GM19324 (cell line): ENCODE measurements around the gene BCAS3.
"Not testable (repeated sequence)": the region's sequence is repeated elsewhere in the genome, so short reads cannot be mapped to it uniquely, and the experiment has no call there.

Experiments used
- ATAC-seq: cut with Tn5 transposase; IDR thresholded peaks from one replicate; pipeline ENCODE4 v1.9.1; 2021; ENCODE audit warnings: mild to moderate bottlenecking, moderate library complexity; ENCODE audit not compliant: unreplicated experiment, low FRiP score

Gene BCAS3

GRCh38 chr17:60671482-60671881 lies 6.2 kb upstream of the BCAS3 start:
- no peak for ATAC-seq

DNA sequence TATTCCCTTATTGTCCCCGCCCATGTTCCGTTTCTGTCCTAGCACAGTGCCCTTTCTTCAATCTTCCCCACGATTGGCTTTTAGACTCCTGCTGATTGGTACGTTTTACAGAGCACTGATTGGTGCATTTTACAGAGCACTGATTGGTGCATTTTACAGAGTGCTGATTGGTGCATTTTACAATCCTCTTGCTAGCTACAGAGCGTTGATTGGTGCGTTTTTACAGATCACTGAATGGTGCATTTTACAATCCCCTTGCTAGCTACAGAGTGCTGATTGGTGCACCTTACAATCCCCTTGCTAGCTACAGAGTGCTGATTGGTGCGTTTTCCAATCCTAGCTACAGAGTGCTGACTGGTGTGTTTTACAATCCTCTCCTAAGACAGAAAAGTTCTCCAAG lies 3.0 kb upstream of the BCAS3 start:
- not testable (repeated sequence) for ATAC-seq

DNA sequence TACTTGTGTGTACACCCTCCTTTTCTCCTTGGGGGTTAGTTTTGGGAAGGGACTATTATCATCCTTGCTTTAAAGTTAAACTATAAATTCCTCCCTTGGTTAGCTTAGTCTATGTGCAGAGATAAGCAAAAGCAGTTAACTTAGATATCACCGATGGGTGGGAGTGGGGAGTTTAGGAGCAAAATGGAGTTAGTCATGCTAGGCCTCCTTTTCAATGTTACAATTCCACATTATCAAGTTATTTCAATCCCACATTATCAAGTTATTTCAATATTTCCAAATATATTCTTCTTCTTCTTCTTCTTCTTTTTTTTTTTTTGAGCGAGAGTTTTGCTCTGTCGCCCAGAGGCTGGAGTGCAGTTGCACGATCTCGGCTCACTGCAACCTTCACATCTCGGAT lies 1.7 kb upstream of the BCAS3 start:
- ATAC-seq: no peak

DNA sequence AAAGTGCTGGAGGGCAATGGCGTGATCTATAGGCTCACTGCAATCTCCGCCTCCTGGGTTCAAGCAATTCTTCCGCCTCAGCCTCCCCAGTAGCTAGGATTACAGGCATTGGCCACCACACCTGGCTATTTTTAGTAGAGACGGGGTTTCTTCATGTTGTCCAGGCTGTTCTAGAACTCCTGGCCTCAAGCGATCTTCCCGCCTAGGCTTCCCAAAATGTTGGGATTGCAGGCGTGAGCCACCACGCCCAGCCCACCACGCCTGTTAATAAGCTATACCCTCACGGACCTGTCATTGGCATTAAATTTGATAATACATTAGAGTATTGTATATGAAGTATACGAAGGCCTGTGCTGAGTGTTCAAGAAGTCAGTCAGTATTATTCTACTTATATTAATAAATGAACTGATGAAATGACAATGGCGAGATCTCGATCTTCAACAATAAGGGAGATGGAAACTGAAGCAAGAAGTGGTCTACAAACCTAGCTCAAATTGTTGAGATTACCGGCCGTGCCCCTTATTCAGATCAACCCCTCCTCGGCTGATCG lies 818 bp upstream of the BCAS3 start:
- no peak for ATAC-seq

GRCh38 chr17:60678118-60678444 lies 430 bp downstream of the BCAS3 start:
- no peak for ATAC-seq

DNA sequence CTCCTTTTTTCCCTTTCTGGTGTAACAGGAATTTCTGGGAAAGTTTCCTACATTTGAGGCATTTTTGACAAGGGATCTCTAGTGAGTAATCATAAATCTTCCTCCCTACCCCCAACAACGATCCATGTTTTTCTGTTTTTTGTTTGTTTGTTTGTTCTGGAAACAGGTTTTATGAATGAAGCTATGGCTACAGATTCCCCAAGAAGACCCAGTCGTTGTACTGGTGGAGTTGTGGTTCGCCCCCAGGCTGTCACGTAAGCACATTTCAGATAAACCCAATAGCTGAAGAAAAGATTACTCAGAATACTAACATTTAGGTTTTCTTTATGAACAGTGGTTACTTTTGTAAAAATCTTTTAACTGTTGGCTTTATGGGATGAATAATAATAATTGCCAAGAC lies 1.6 kb downstream of the BCAS3 start:
- ATAC-seq: no peak

DNA sequence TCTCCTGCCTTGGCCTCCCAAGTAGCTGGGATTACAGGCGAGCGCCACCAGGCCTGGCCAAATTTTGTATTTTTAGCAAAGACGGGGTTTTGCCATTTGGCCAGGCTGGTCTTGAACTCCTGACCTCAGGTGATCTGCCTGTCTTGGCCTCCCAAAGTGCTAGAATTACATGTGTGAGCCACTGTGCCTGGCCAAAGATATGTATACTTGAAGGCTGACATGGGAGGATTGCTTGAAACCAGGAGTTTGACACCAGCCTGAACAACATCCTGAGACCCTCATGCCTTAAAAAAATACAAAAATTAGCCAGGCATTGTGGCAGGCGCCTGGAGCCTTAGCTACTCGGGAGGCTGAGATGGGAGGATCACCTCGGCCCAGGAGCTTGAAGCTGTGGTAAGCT lies 3.1 kb downstream of the BCAS3 start:
- no peak for ATAC-seq

- ATAC-seq: no peak
Observed at GRCh38 chr17:60685437-60685836, 7.8 kb downstream of the BCAS3 start.

- ATAC-seq: no peak
Observed at GRCh38 chr17:60695960-60696359, 18.3 kb downstream of the BCAS3 start.

DNA sequence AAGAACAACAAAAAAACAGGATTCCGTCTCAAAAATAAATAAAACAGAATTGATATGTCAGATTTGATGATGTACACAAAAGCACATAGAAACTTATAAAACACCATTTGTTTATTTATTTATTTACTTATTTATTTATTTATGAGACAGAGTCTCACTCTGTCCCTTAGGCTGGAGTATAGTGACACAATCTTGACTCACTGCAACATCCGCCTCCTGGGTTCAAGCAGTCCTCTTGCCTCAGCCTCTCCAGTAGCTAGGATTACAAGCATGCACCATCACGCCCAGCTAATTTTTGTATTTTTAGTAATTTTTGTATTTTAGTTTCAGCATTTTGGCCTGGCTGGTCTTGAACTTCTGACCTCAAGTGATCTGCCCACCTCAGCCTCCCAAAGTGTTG lies 21.4 kb downstream of the BCAS3 start:
- ATAC-seq: no peak

- ATAC-seq: no peak
Observed at GRCh38 chr17:60704170-60704569, 26.5 kb downstream of the BCAS3 start.

- no peak for ATAC-seq
Observed at GRCh38 chr17:60712675-60713074, 35.0 kb downstream of the BCAS3 start.

DNA sequence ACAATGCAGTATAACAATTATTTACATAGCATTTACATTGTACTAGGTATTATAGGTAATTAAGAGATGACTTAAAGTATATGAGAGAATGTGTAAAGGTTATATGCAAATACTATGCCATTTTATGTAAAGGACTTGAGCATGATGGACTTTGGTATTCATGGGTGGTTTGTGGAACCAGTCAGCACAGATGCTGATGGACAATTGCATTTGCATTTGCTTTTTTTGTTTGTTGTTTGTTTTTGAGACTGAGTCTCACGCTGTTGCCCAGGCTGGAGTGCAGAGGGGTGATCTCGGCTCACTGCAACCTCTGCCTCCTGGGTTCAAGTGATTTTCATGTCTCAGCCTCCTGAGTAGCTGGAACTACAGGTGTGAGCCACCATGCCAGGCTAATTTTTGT lies 36.0 kb downstream of the BCAS3 start:
- no peak for ATAC-seq

GRCh38 chr17:60716766-60717165 lies 39.1 kb downstream of the BCAS3 start:
- no peak for ATAC-seq

DNA sequence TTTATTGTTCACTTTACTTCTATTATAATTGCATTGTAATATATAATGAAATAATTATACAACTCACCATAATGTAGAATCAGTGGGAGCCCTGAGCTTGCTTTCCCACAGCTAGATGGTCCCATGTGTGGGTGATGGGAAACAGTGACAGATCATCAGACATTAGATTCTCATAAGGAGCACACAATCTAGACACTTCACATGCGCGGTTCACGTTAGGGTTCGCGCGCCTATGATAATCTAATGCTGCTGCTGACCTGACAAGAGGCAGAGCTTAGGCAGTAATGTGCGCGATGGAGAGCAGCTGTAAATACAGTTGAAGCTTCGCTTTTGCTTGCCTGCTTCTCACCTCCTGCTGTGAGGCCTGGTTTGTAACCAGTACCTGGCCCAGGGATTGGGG lies 40.2 kb downstream of the BCAS3 start:
- ATAC-seq: no peak

GRCh38 chr17:60720763-60721531 lies 43.3 kb downstream of the BCAS3 start:
- no peak for ATAC-seq

DNA sequence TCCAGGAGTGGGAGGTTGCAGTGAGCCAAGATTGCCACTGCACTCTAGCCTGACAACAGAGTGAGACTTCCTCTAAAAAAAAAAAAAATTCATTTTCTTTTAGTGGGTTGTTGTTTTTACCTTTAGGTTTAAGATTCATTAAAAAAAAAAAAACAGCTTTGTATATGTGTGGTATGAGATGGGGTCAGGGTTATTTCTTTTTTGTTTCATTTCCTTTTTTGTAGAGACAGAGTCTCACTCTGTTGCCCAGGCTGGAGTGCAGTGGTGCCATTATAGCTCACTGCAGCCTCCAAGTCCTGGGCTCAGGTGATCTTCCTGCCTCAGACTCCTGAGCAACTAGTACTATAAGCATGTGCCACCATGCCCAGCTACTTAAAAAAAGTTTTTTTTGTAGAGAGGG lies 47.0 kb downstream of the BCAS3 start:
- ATAC-seq: peak; percentile 56

- no peak for ATAC-seq
Observed at GRCh38 chr17:60729854-60730253, 52.2 kb downstream of the BCAS3 start.

DNA sequence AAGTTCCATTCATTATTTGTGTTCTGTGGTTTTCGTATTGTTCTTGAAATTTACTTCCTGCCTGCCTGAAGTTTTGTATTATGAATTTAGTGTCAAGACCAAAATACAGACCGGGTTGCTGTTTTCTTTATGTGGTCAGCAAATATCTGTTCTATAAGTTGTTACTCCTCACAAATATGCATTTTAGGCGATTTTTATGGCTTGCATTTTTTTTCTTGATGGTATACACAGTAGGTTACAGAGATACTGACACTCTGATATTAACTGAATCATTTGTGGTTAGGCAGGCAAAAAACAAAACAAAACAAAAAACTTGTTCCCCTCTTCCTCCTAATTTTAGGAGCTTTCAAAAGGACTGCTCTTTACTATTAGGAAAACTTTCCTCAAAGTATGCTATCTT lies 52.6 kb downstream of the BCAS3 start:
- no peak for ATAC-seq

DNA sequence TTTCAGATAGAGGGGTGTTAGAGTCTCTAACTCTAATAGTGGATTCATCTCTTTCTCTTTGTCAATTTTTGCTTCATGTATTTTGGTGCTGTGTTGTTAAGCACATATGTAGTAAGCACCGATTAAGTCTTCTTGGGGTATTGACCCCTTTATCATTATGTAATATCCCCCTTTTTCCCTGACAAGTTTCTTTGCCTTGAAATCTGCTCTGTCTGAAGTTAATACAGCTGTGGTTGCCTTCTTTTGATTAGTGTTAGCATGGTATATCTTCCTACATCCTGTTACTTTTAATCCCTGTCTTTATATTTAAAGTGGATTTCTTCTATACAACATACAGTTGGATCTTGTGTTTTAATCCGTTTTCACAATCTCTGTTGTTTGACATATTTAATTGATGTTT lies 60.6 kb downstream of the BCAS3 start:
- no peak for ATAC-seq

GRCh38 chr17:60740584-60740983 lies 62.9 kb downstream of the BCAS3 start:
- no peak for ATAC-seq

- no peak for ATAC-seq
Observed at GRCh38 chr17:60741031-60741430, 63.4 kb downstream of the BCAS3 start.

DNA sequence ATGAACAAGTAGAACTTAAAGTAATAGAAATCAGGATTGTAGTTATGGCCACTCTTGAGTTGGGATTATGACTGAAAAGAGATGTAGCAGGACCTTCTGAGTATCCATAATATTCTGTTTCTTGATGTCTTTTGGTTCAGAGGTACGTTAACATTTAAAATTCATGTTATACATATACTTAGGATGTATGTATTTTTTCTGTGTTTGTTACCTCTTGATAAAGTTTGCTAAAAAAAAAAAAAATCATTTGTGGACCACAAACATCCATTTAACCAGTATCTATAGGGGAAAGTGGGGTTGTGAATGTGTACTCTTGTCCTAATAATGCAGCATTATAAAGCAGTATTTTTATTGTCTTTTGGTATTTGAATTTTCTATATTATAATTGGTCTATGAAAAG lies 65.6 kb downstream of the BCAS3 start:
- no peak for ATAC-seq
